AG10803 (cell line): ENCODE data around the gene SDHA.
"Not testable (repeated sequence)": the region's sequence is repeated elsewhere in the genome, so short reads cannot be mapped to it uniquely, and the experiment has no call there.

Source experiments
- DNase-seq: peaks from one replicate; pipeline ENCODE4 v3.0.0; 2010; ENCODE audit warnings: low read depth
- H3K4me3 ChIP-seq: 2 replicates; pipeline ENCODE4 v1.5.1; 2011; ENCODE audit warnings: mild to moderate bottlenecking, low read length, control low read depth
- TF ChIP-seq, protein P1 (sequence below): conservative IDR thresholded peaks from 2 replicates; pipeline ENCODE4 v1.5.1; 2011; ENCODE audit warnings: mild to moderate bottlenecking, low read length, control low read depth, inconsistent platforms

Gene SDHA

DNA sequence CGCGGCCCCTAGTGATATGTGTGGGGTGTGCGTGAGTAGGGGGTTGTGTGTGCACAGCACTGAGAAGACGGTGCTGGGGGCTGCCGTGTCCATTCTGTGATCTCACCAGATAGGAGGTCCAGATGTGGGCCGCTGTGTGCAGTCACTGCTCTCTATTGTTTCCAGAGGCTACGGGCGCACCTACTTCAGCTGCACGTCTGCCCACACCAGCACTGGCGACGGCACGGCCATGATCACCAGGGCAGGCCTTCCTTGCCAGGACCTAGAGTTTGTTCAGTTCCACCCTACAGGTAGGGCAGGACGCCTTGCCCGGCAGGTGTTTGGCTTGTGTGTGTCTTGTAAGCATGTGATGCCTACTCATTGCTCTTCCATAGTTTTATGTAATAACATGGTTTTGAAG, 12.6 kb downstream of the SDHA start:
- H3K4me3 ChIP-seq, result no peak overlapping the region
- TF ChIP-seq, protein P1, sequence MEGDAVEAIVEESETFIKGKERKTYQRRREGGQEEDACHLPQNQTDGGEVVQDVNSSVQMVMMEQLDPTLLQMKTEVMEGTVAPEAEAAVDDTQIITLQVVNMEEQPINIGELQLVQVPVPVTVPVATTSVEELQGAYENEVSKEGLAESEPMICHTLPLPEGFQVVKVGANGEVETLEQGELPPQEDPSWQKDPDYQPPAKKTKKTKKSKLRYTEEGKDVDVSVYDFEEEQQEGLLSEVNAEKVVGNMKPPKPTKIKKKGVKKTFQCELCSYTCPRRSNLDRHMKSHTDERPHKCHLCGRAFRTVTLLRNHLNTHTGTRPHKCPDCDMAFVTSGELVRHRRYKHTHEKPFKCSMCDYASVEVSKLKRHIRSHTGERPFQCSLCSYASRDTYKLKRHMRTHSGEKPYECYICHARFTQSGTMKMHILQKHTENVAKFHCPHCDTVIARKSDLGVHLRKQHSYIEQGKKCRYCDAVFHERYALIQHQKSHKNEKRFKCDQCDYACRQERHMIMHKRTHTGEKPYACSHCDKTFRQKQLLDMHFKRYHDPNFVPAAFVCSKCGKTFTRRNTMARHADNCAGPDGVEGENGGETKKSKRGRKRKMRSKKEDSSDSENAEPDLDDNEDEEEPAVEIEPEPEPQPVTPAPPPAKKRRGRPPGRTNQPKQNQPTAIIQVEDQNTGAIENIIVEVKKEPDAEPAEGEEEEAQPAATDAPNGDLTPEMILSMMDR, result no peak
- no peak for DNase-seq

DNA sequence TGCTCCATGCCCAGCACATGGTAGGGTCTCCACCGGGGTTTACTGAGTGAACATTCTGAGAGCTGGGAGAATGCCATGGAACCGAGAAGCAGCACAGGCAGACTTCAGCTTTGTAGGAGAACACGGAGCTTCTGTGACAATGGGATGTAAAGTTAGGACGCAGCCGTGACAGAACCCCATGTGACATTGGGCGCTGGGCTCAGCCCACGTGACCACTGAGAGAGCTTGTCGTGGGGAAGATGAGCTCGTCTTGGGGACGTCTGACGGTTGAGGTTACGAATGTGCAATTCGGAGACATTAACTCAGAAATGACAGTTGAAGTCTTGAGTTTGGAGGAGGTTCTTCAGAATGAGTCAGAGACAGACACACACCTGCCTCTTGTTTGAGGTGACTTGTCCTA, 13.5 kb downstream of the SDHA start:
- no peak for DNase-seq
- no peak overlapping the region for H3K4me3 ChIP-seq
- TF ChIP-seq, protein P1, result no peak

DNA sequence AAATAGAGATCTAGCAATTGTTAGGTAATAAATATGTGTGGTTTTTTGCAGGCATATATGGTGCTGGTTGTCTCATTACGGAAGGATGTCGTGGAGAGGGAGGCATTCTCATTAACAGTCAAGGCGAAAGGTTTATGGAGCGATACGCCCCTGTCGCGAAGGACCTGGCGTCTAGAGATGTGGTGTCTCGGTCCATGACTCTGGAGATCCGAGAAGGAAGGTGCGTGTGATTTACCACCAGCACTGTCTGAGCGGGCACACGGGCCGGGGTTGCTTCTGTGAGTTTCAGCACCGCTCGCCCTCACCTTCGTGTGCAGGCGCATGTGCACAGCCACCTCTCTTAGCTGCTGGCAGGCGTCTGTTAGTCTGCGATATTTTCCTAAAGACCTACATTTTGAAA, 15.3 kb downstream of the SDHA start:
- not testable (repeated sequence) for H3K4me3 ChIP-seq, DNase-seq

DNA sequence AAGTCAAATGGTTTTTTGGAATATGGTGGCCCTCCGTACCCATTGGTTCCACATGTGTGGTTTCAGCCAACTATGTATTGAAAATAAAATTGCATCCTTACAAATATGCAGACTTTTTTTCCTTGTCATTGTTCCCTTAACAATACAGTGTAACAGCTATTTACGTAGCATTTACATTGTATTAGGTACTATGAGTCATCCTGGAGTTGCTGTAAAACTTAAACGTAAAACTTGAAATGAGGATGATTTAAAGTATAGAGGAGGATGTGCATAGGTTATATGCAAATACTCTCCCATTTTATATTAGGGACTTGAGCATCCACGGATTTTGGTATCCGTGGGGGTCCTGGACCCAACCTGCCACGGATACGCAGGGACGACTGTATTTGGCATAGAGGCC, 16.3 kb downstream of the SDHA start:
- TF ChIP-seq, protein P1, result no peak
- DNase-seq, result no peak
- H3K4me3 ChIP-seq, result no peak overlapping the region

- not testable (repeated sequence) for H3K4me3 ChIP-seq, DNase-seq
Measured at GRCh38 chr5:235527-235926, 17.4 kb downstream of the SDHA start.

- H3K4me3 ChIP-seq, DNase-seq: not testable (repeated sequence)
Measured at GRCh38 chr5:237931-238330, 19.8 kb downstream of the SDHA start.

DNA sequence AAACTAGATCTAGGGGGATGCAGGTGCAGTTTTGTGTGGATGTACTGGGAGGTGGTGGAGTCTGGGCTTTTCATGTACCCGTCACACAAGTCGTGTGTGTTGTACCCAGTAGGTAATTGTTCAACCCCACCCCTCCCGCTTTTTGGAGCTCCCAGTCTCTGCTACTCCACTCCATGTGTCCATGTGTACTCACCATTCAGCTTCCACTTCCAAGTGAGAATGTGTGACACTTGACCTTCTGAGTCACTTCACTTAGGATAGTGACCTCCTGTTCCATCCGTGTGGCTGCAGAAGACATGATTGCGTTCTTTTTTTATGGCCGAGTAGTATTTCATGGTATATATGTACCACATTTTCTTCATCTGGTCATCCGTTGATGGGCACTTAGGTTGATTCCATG, 22.4 kb downstream of the SDHA start:
- H3K4me3 ChIP-seq, DNase-seq: not testable (repeated sequence)

GRCh38 chr5:241045-241669, 23.0 kb downstream of the SDHA start:
- DNase-seq, H3K4me3 ChIP-seq: not testable (repeated sequence)

- H3K4me3 ChIP-seq, DNase-seq: not testable (repeated sequence)
Measured at GRCh38 chr5:243683-244367, 25.7 kb downstream of the SDHA start.

DNA sequence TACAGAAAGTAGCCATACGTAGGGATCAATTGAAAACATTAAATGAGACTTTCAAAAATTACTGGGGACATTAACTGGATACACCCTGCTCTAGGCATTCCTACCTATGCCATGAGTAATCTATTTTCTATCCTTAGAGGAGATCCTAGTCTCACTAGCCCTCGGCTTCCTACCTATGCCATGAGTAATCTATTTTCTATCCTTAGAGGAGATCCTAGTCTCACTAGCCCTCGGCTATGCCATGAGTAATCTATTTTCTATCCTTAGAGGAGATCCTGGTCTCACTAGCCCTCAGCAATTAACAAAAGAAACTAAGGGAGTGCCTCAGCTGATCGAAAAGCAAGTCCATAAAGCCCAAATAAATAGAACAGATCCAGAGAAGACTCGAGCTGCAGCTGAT, 27.6 kb downstream of the SDHA start:
- not testable (repeated sequence) for DNase-seq, H3K4me3 ChIP-seq

GRCh38 chr5:250396-250795, 32.3 kb downstream of the SDHA start:
- DNase-seq, H3K4me3 ChIP-seq: not testable (repeated sequence)

GRCh38 chr5:251016-251415, 32.9 kb downstream of the SDHA start:
- DNase-seq, H3K4me3 ChIP-seq: not testable (repeated sequence)

DNA sequence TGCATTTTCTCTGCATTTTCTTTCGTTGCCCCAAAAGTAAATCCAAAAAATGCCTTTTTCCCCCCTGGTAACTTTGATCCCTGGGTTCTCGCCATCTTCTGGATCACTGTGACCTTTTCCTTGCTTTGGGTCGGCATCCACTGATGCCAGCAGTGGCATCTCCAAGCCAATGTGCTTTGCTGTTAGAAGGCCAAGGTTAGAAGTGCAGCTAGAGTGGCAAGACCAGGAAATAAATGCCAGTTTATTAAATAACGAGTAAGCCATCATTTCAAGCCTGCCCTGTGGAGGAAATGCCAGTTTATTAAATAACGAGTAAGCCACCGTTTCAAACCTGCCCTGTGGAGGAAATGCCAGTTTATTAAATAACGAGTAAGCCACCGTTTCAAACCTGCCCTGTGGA, 33.4 kb downstream of the SDHA start:
- not testable (repeated sequence) for DNase-seq

DNA sequence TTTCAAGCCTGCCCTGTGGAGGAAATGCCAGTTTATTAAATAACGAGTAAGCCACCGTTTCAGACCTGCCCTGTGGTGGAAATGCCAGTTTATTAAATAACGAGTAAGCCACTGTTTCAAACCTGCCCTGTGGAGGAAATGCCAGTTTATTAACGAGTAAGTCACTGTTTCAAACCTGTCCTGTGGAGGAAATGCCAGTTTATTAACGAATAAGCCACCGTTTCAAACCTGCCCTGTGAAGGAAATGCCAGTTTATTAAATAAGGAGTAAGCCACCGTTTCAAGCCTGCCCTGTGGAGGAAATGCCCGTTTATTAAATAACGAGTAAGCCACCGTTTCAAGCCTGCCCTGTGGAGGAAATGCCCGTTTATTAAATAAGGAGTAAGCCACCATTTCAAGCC, 33.9 kb downstream of the SDHA start:
- not testable (repeated sequence) for DNase-seq, H3K4me3 ChIP-seq

More for the DNA sequence above, 33.4 kb downstream of the SDHA start:
- not testable (repeated sequence) for H3K4me3 ChIP-seq
